ENCODE results near the gene GREB1L. TPM values are rescaled to one million over a fixed set of nuclear protein-coding genes. Genes with fewer than 3 reads are reported as not detected.
"Not testable (repeated sequence)": the region's sequence is repeated elsewhere in the genome, so short reads cannot be mapped to it uniquely, and the experiment has no call there.

GREB1L gene
- not detected for total RNA-seq

- CTCF ChIA-PET, result no interaction called here
Observed at GRCh38 chr18:21242141-21242779, at the start of gene GREB1L. GREB1L (plus strand) TSS chr18:21242232; CDS start chr18:21383519, 141,287 bp downstream.

DNA sequence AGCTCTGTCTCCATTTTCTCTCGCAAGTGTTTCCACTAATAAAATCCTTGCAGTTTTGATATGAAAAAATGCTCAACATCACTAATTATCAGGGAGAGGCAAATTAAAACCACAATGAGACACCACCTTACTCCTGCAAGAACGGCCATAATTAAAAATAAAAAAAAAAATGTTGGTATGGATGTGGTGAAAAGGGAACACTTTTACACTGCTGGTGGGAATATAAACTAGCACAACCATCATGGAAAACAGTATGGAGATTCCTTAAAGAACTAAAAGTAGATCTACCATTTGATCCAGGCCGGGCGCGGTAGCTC is 49.8 kb upstream of the GREB1L start:
- ChIA-PET POLR2A (no interaction called here), CTCF (interaction anchor here (1.6 to 1.7 kb wide), 2 partner anchors 7 to 12 kb away, joined by 4 read pairs; no protein-coding TSS in a partner anchor)

More at GRCh38 chr18:21242141-21242779, at the start of gene GREB1L:
- POLR2A ChIA-PET, result no interaction called here

- ChIA-PET POLR2A (no interaction called here), CTCF (interaction anchor here (0.8 to 2.4 kb wide), 8 partner anchors 9 to 760 kb away, joined by 3 to 8 read pairs (median 4); no protein-coding TSS in a partner anchor)
Observed at GRCh38 chr18:21194871-21195771, 46.9 kb upstream of the GREB1L start.

DNA sequence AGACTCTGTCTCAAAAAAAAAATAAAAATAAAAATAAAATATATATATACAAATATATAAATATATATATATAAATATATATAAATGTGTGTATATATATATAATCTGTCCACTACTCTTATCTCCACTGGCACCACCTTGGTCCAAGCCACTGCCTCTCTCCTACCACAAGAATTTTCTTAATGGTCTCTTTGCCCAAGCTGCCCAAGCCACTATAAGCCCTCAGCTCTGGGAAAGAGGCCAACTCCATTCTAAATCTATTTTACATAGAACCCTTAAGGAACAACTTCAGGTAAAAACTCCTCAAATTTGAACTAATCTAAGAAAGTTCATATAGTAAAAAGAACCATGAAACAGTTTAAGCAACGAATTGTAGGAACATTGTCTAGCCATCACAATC is 45.6 kb upstream of the GREB1L start:
- POLR2A ChIA-PET, result no interaction called here
- CTCF ChIA-PET, result interaction anchor here (1.2 to 2.4 kb wide), 3 partner anchors 12 to 759 kb away, joined by 3 to 8 read pairs (median 6); no protein-coding TSS in a partner anchor

GRCh38 chr18:21203126-21203525 is 38.9 kb upstream of the GREB1L start:
- ChIA-PET CTCF (no interaction called here), POLR2A (no interaction called here)

DNA sequence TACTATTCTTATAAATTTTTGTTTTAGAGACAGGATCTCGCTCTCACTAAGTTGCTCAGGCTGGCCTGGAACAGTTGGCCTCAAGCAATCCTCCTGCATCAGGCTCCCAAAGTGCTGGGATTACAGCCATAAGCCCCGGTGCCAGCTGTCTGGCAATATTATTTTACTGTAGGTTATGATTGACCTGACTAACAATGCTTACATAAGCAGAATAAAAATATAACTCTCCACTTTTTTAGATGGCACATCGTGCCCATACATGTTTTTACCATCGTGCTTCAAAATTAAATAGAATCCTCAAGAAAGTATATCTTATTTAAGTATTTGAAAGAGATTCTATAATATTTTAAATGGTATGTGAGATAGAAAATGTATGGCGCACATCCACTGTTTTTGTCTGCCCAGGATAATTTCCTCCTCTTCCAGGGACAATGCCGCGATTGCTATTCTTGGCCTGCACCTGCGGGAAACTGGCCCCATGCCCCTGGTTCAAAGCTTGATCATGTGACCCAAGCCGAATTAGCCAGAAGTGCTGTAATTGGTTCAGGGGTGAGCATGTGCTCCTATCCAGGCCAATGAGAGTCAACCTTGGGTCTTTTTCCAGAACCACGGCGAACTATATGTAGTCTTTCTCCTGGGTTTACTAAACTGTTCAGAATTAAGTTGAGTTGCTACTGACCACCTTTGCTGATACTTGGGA is 38.3 kb upstream of the GREB1L start:
- CTCF ChIA-PET, result no interaction called here
- POLR2A ChIA-PET, result no interaction called here

DNA sequence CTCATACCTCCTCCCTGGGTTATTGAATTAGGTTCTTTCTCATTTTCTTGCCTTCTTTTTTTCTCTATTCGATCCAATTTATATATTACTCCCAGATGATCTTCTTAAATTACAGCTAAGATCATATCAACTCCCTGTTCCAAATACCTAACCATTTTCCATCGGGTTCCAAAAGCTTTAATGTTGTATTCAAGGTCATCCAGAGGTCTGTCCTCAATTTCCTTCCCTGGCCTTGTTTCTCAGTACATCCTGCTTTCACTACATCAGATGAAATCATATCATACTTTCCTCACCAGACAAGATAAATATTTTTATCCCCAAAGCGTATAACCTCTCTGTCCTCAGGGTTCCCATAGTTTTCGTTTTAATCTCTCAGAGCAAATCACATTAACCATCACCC is 36.3 kb upstream of the GREB1L start:
- CTCF ChIA-PET, result interaction anchor here (1.1 kb wide), 1 partner anchor 11 kb away, joined by 5 read pairs; no protein-coding TSS in a partner anchor
- POLR2A ChIA-PET, result no interaction called here

GRCh38 chr18:21210278-21210677 is 31.8 kb upstream of the GREB1L start:
- POLR2A ChIA-PET, result no interaction called here
- CTCF ChIA-PET, result no interaction called here

- ChIA-PET CTCF (no interaction called here), POLR2A (no interaction called here)
Observed at GRCh38 chr18:21210784-21211183, 31.2 kb upstream of the GREB1L start.

GRCh38 chr18:21214409-21214808 is 27.6 kb upstream of the GREB1L start:
- CTCF ChIA-PET, POLR2A ChIA-PET: not testable (repeated sequence)

DNA sequence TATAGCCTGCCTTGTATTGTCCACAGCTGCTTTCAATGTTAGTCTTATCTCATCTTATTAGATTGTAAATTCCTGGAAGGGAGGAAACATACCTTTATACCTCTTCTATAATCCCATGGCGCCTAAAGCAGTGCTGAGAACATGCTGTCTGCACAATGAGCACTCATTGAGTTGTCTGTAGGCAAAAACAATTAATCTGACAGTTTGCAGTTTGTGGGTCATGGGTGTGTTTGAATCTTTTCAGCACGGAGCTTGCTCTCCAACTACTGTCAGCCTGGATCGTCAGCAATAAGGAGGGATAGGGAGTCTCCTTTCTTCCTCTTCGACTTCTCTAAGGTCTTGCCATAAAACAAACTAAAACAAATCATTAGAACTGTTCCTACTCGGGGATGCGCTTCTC is 26.5 kb upstream of the GREB1L start:
- ChIA-PET CTCF (no interaction called here), POLR2A (no interaction called here)

DNA sequence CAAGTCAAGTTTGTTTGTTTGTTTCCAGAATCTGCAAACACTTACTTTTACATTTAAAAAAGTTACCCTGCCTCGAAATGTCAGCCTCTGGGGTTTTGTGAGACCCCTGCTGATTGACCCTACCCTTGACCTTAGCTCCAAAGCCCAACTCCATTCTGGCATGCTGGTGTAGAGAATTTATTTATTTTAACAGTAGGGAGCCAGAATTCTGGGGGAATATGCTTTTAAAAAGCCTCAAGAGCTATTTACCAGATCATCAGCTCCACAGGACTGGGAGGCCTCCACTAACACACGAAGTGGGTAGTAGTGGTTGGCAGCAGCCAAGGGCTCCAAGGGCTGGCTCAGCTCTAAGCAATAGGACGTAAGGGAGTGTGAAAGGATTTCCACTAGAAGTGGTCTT is 23.2 kb upstream of the GREB1L start:
- POLR2A ChIA-PET, result no interaction called here
- CTCF ChIA-PET, result interaction anchor here (0.5 kb wide), 1 partner anchor 127 kb away, joined by 5 read pairs; no protein-coding TSS in a partner anchor

DNA sequence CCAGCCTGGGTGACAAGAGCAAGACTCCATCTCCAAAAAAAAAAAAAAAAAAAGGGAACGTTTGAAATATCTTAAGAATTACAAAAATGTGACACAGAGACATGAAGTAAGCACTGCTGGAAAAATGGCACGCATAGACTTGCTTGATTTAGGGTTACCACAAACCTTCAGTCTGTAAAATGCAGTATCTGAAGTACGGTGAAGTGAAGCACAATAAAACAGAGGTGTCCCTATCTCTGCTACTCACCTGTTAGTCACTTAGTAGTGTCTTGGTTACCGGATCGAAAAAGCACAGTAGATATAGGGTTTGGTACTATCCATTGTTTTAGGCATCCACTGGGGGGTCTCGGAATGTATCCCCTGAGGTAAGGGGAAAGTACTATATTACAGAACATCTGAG is 11.6 kb upstream of the GREB1L start:
- POLR2A ChIA-PET, result no interaction called here

GRCh38 chr18:21241301-21242048 is 557 bp upstream of the GREB1L start:
- CTCF ChIA-PET, result no interaction called here
- POLR2A ChIA-PET, result no interaction called here

More for the DNA sequence above, 11.6 kb upstream of the GREB1L start:
- CTCF ChIA-PET, result no interaction called here

DNA sequence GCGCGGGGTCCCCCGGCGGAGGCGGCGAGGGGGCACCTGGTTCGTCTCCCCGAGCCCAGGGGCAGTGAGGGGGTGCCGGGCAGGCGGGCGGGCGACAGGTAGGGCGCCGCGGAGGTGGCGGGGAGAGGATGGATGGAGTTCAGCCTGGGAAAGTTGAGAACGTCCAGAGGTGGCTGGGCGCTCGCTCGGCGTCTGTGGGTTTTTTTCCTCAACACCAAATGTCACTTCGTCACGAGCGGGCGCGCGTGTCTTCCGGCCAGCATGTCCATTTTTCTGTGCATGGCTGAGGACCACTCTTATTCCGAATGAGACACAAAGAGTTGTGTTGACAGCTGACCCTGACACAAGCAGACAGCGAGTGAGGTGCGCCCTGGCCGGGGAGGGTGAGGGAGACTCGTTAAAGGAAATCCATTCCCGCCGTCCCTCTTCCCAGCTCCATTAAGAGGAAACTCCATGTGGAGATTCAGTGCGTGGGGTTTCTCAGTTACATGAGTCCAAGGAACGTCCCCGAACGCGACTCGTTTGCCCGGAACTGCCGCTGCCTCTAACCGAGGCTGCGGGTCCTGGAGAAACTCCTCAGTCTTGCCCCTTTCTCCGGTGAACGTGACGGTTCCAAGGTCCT is 859 bp downstream of the GREB1L start:
- CTCF ChIA-PET, result no interaction called here
- POLR2A ChIA-PET, result no interaction called here

GRCh38 chr18:21254576-21254975 is 12.5 kb downstream of the GREB1L start:
- ChIA-PET POLR2A (no interaction called here), CTCF (interaction anchor here (0.6 kb wide), 1 partner anchor 331 kb away, joined by 3 read pairs; no protein-coding TSS in a partner anchor)

DNA sequence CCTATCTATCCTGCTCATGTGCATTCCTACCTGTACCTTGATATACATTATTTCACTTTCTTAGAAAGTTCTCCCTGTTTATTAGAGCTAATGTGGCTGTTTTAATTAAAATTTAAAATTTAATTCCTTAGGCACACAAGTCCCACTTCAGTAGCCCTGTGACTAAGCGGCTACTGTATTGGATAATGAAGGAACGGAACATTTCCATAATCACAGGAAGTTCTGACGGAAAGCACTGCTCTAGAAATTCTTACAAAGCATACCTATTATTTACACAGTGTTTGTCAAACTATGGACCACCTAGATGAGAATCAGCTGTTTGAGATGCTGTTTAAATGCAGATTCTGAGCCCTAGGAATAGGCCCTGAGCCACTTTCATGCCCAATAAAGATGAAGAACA is 13.2 kb downstream of the GREB1L start:
- ChIA-PET CTCF (no interaction called here), POLR2A (no interaction called here)

GRCh38 chr18:21257386-21257785 is 15.4 kb downstream of the GREB1L start:
- CTCF ChIA-PET, result no interaction called here
- POLR2A ChIA-PET, result no interaction called here

GRCh38 chr18:21260621-21261020 is 18.6 kb downstream of the GREB1L start:
- POLR2A ChIA-PET, result no interaction called here
- CTCF ChIA-PET, result no interaction called here

GRCh38 chr18:21261352-21261751 is 19.3 kb downstream of the GREB1L start:
- POLR2A ChIA-PET, result no interaction called here

More at GRCh38 chr18:21261352-21261751, 19.3 kb downstream of the GREB1L start:
- CTCF ChIA-PET, result no interaction called here
